ENCODE results near the gene RAI1. TPM values are rescaled to one million over a fixed set of nuclear protein-coding genes. Genes with fewer than 3 reads are reported as not detected.

Gene RAI1
- total RNA-seq, 3 donors from 2014 or later, result 12.9 to 29.2 (median 17.0) TPM

DNA sequence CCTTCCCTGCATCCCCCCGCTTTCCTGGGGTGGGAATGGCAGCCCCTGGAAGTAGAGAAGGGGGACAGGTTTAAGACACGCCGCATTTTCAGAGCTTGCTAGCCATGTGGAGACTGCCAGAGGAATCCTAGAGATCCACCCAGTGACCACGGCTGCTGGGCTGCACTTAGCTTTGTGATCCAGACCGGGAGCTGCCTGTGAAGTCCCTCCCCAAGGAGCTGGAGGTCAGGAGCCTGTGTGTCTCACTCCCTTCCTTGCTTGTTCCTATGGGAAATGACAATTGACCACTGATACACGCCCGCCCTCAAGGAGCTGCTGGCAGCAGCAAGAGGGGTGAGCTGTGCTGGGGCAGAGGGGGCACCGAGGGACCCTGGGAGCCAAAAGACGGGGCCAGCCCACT lies 81.9 kb downstream of the RAI1 start:
- no peaks in the 10 kb centered on the region for H3K36me3 ChIP-seq (ENCODE audit: low read depth)
- no peak overlapping the region for H3K4me3 ChIP-seq
- no peak for ATAC-seq
- H3K4me1 ChIP-seq (ENCODE audit: low read depth), result peaks cover 4% of the 10 kb centered on the region
- intact Hi-C loops (cut with DNase I, micrococcal nuclease), result no loop called here
- TF ChIP-seq, protein P1, sequence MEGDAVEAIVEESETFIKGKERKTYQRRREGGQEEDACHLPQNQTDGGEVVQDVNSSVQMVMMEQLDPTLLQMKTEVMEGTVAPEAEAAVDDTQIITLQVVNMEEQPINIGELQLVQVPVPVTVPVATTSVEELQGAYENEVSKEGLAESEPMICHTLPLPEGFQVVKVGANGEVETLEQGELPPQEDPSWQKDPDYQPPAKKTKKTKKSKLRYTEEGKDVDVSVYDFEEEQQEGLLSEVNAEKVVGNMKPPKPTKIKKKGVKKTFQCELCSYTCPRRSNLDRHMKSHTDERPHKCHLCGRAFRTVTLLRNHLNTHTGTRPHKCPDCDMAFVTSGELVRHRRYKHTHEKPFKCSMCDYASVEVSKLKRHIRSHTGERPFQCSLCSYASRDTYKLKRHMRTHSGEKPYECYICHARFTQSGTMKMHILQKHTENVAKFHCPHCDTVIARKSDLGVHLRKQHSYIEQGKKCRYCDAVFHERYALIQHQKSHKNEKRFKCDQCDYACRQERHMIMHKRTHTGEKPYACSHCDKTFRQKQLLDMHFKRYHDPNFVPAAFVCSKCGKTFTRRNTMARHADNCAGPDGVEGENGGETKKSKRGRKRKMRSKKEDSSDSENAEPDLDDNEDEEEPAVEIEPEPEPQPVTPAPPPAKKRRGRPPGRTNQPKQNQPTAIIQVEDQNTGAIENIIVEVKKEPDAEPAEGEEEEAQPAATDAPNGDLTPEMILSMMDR (IDR thresholded peaks at IDR 0.05), result no peak
- no peaks in the 10 kb centered on the region for H3K9me3 ChIP-seq
- DNase-seq, result no peak

DNA sequence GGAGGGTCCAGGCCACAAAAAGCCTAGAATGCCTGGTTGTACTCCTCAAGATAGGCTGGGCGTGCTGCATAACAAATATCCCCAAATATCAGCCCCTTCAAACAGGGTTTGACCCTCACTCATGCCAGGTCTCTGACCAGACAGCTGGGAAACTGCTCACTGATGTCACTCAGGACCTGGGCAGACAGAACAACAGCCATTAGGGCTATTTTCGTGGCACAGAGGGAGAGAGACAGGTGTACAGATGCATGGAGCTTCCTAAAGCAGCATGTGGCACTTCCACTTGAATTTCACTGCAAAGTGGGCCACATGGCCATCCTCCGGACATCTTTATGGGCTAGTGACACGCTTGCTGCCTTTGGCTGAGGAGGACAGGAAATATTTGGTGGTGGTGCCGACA lies 82.5 kb downstream of the RAI1 start:
- no peak overlapping the region for H3K4me3 ChIP-seq
- TF ChIP-seq, protein P1 (IDR thresholded peaks at IDR 0.05), result no peak
- no peaks in the 10 kb centered on the region for H3K36me3 ChIP-seq (ENCODE audit: low read depth)
- intact Hi-C loops (cut with DNase I, micrococcal nuclease), result no loop called here
- no peaks in the 10 kb centered on the region for H3K9me3 ChIP-seq
- ATAC-seq, result no peak
- peaks cover 4% of the 10 kb centered on the region for H3K4me1 ChIP-seq (ENCODE audit: low read depth)
- no peak for DNase-seq

DNA sequence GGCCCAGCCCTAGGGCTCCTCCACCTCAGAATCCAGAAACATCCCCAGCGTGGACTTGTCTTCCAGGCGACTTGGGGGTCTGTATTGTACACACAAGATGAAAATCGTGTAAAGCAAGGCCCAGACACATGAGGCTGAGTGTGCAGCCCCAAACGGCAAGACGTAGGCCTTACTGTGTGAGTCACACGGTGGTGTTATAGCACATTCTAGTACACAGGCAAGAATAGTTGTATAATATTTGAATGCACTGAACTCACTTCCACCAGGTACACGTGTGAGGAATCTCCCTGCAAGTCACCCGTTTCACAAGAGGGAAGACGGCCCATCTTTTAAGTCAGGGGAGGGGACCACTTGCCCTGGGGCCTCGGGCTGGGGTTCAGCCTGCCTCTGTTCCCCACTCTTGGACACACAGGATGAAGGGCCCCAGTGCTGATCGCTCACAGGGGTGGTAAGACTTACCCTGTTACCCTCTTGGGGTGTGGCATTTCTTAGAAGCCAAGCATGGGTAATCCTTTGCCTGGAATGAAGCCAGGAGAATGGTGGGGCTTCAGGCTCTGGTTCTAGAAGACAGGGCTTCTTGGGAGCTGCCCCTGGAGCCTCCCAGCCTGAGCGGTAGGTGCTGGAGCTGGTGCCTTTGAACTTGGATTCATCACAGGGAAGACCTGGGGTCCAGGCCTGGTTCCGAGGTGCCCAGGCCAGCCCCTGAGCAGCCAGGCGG lies 84.3 kb downstream of the RAI1 start:
- DNase-seq (no peak), ATAC-seq (no peak)
- intact Hi-C loops (cut with DNase I, micrococcal nuclease), result no loop called here
- H3K4me1 ChIP-seq (ENCODE audit: low read depth), result peaks cover 4% of the 10 kb centered on the region
- H3K36me3 ChIP-seq (ENCODE audit: low read depth), result no peaks in the 10 kb centered on the region
- no peaks in the 10 kb centered on the region for H3K9me3 ChIP-seq
- TF ChIP-seq, protein P1 (IDR thresholded peaks at IDR 0.05), result no peak
- no peak overlapping the region for H3K4me3 ChIP-seq

DNA sequence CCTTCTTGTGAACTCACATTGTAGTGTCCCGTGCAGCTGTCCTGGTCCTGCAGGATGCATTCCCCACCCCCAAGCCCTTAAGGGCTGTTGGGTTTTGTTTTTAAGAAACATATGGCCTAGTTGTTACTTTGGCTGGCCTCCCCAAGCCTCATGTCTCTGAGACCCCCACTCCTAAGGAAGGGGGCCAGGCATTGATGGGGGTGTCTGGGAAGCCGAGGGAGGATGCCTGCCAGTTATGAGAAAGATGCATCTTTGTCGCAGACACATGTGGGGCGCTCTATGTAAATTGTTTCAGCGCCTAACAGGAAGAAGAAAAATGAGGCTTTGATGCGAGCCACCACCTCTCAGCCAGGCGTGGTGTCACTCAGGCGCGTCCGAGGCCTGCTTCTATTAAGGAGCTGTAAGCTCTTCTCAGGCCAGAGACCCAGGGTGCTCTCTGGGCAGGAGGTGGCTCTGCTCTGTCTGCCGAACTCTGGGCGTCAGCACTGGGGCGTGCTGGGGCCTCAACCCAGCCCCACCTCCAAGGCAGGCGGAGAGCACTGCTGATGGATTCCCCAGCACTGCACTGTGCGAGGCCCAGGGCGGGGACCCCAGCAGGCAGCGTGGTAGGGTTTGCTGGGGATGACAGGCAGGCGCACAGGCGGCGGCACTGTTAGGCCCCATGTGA lies 85.0 kb downstream of the RAI1 start:
- H3K4me3 ChIP-seq, result no peak overlapping the region
- DNase-seq, result no peak
- ATAC-seq, result peak; percentile 28
- H3K36me3 ChIP-seq (ENCODE audit: low read depth), result no peaks in the 10 kb centered on the region
- no peaks in the 10 kb centered on the region for H3K9me3 ChIP-seq
- H3K4me1 ChIP-seq (ENCODE audit: low read depth), result peaks cover 4% of the 10 kb centered on the region
- TF ChIP-seq, protein P1 (IDR thresholded peaks at IDR 0.05), result no peak
- intact Hi-C loops (cut with DNase I, micrococcal nuclease), result no loop called here

DNA sequence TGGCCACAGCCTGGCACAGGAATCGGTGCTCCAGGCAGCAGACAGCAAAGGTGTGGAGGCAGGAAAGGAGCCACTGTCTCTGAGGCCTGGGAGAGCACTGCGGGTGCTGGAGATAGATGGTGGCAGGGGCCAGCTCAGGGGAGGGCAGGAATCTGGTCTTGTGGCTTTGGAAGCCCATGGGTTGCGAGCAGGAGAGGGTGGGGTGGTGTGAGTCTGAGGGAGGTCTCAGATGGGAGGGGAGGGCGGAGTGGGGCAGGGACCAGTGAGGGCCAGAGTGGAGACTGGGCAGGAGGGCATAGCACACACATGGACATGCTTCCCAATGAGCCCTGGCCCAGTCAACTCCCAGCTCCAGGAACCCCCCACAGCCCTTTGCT lies 85.5 kb downstream of the RAI1 start:
- H3K4me3 ChIP-seq, result no peak overlapping the region
- H3K36me3 ChIP-seq (ENCODE audit: low read depth), result no peaks in the 10 kb centered on the region
- ATAC-seq (no peak), DNase-seq (no peak)
- TF ChIP-seq, protein P1 (IDR thresholded peaks at IDR 0.05), result no peak
- no peaks in the 10 kb centered on the region for H3K9me3 ChIP-seq
- peaks cover 4% of the 10 kb centered on the region for H3K4me1 ChIP-seq (ENCODE audit: low read depth)
- intact Hi-C loops (cut with DNase I, micrococcal nuclease), result no loop called here
